RWPE2 (cell line): ENCODE measurements around the gene PLEKHH1.

Source experiments
- ATAC-seq: fragments of 200-7000 bp; cut with Tn5 transposase; 3 replicates; pipeline ENCODE4 v1.9.1; 2021; ENCODE audit warnings: low read depth
- DNase-seq: peaks from one replicate; pipeline ENCODE4 v3.0.0-alpha.2; 2020; ENCODE audit warnings: low spot score
- H3K27ac ChIP-seq: fragments of 450-650 bp; 2 replicates; pipeline ENCODE4 v1.5.1; 2017; ENCODE audit warnings: mild to moderate bottlenecking; ENCODE audit not compliant: poor library complexity, severe bottlenecking
- H3K27me3 ChIP-seq: fragments of 250-450 bp; sonication (Bioruptor Pico); 2 replicates; pipeline ENCODE4 v1.5.1; 2021; ENCODE audit warnings: mild to moderate bottlenecking, moderate library complexity; ENCODE audit not compliant: insufficient read depth, poor library complexity, severe bottlenecking
- H3K36me3 ChIP-seq: fragments of 250-450 bp; sonication (Bioruptor Pico); 2 replicates; pipeline ENCODE4 v1.5.1; 2020; ENCODE audit warnings: low read depth, mild to moderate bottlenecking, moderate library complexity
- H3K4me1 ChIP-seq: fragments of 250-450 bp; sonication (Bioruptor Pico); 2 replicates; pipeline ENCODE4 v1.5.1; 2021; ENCODE audit warnings: mild to moderate bottlenecking, moderate library complexity; ENCODE audit not compliant: insufficient read depth, poor library complexity, severe bottlenecking
- H3K4me3 ChIP-seq: fragments of 250-450 bp; sonication (Bioruptor Pico); 2 replicates; pipeline ENCODE4 v1.5.1; 2021; ENCODE audit warnings: mild to moderate bottlenecking, moderate library complexity; ENCODE audit not compliant: severe bottlenecking
- H3K9me3 ChIP-seq: fragments of 250-450 bp; sonication (Bioruptor Pico); 2 replicates; pipeline ENCODE4 v1.5.1; 2021; ENCODE audit warnings: mild to moderate bottlenecking, moderate library complexity; ENCODE audit not compliant: severe bottlenecking
- TF ChIP-seq, protein P1 (sequence below): fragments of 450-650 bp; IDR thresholded peaks from one replicate; pipeline ENCODE4 v1.5.1; 2017; ENCODE audit warnings: mild to moderate bottlenecking, moderate library complexity; ENCODE audit not compliant: poor library complexity, severe bottlenecking

PLEKHH1 gene

DNA sequence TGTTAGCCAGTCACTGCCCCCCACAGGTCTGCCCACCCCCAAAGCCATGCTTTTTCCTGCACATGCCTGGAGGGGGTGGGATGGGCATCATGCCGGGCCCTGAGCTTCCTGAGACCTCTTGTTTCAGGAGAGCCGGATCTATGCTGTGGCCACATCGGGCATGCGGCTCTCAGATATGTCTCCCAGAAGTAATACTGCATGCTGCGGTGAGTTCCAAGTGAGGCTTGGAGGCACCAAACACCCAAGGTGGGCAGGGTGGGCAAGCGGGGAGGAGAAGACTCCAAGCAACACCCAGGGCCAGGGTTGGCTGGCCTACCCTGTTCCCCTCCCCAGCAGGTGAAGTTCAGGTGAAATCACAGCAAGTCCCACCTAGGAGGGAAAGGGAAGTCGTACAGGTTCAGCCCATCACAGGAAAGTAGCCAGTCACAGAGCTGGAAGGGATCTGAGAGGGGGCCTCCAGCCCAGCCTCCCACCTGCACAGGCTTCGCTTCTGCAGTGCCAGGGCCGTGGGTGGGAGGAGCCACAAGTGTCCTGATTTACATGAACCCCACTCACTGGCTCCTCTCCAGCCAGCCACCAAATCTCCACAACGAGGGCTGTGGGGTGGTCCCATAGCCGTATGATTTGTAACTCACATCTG, 36.0 kb downstream of the PLEKHH1 start:
- Histone ChIP-seq H3K27me3 (no peaks in the 10 kb centered on the region), H3K4me1 (peaks cover 11% of the 10 kb centered on the region), H3K4me3 (no peak overlapping the region), H3K27ac (no peak overlapping the region), H3K36me3 (no peaks in the 10 kb centered on the region), H3K9me3 (no peaks in the 10 kb centered on the region)
- ATAC-seq (no peak), DNase-seq (peak; percentile 51)
- TF ChIP-seq, protein P1, sequence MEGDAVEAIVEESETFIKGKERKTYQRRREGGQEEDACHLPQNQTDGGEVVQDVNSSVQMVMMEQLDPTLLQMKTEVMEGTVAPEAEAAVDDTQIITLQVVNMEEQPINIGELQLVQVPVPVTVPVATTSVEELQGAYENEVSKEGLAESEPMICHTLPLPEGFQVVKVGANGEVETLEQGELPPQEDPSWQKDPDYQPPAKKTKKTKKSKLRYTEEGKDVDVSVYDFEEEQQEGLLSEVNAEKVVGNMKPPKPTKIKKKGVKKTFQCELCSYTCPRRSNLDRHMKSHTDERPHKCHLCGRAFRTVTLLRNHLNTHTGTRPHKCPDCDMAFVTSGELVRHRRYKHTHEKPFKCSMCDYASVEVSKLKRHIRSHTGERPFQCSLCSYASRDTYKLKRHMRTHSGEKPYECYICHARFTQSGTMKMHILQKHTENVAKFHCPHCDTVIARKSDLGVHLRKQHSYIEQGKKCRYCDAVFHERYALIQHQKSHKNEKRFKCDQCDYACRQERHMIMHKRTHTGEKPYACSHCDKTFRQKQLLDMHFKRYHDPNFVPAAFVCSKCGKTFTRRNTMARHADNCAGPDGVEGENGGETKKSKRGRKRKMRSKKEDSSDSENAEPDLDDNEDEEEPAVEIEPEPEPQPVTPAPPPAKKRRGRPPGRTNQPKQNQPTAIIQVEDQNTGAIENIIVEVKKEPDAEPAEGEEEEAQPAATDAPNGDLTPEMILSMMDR: no peak

DNA sequence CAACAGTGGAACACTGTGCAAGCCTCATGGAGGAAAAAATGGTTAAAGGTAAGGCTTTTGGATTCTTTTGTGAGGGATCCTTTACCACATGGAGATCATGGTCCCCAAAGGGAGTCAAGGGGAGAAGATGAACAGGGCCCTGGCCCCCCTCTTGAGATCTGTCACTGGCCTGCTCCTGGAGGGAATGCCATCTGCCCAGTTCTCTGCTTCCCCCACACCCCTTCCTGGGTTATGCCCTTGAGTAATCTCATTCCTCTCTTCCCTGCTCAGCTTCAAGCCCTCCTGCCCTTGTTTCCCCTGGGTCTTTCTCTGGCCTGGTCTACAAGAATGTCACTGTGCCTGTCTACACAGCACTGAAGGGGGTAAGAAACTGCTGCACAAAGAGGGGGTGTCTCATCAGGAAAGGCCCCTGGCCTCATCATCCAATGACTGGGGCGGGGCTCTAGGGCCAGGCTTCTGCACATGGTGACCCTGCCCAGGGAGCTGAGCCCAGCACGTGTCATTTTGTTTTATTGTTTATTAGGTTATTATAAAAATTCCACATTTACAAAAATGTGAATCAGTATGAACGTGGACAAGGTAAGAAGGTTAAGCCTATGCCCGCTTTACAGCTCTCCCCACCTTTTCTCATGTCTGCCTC, 36.7 kb downstream of the PLEKHH1 start:
- H3K36me3 ChIP-seq: no peaks in the 10 kb centered on the region
- H3K27ac ChIP-seq: no peak overlapping the region
- DNase-seq (peak; percentile 43), ATAC-seq (no peak)
- H3K4me1 ChIP-seq: peaks cover 11% of the 10 kb centered on the region
- no peak overlapping the region for H3K4me3 ChIP-seq
- H3K9me3 ChIP-seq: no peaks in the 10 kb centered on the region
- no peaks in the 10 kb centered on the region for H3K27me3 ChIP-seq
- TF ChIP-seq, protein P1: no peak

DNA sequence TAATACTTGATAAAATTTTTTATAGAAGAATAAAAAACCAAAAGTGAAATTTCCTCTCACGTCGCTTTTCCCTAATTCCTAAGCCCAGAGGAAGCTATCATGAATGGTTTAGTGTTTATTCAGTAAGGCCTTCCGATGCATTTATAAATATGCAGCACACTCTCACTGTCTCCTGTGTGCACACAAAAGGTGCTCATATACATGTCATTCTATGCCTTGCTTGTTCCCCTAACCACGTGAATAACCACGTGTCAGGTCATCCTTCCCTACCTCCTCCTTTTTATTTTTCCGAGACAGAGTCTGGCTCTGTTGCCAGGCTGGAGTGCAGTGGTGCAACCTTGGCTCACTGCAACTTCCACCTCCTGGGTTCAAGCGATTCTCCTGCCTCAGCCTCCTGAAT, 37.4 kb downstream of the PLEKHH1 start:
- Histone ChIP-seq H3K27me3 (no peaks in the 10 kb centered on the region), H3K4me1 (peaks cover 11% of the 10 kb centered on the region), H3K36me3 (no peaks in the 10 kb centered on the region), H3K9me3 (no peaks in the 10 kb centered on the region), H3K4me3 (no peak overlapping the region), H3K27ac (no peak overlapping the region)
- TF ChIP-seq, protein P1: no peak
- ATAC-seq (no peak), DNase-seq (no peak)

DNA sequence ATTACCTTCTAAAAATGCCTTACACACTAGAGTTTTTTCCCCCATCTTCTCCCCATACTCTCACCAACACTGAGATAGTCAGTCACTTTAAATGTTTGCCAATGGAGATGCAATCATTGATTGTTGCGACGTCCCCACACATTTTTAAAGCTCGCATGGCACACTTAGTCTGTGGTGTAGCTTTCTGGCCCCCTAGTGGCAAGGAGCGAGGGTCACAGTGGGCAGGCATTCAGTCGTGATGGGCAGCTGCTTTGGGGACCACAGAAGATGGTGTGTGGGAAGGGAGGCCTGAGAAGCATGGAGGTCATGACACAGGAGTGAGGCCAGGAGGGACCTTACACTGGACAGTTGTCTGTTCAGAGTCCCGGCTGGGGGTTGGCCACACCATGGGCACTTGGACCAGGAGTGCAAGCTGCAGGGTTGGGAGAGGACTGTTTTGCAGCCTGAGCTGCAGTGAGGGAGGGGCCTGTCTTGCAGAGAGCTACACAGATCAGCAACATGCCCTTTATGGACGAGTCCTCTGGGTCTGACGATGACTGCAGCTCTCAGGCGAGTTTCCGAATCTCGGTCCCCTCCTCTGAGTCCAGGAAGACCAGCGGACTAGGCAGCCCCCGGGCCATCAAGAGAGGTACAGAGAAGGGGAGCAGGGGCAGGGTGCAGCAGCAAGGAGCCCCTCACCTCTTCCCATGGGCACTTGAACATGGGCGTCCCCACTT, 38.3 kb downstream of the PLEKHH1 start:
- Histone ChIP-seq H3K27me3 (no peaks in the 10 kb centered on the region), H3K27ac (no peak overlapping the region), H3K4me1 (peaks cover 11% of the 10 kb centered on the region), H3K4me3 (no peak overlapping the region), H3K36me3 (no peaks in the 10 kb centered on the region; the same call in 1 of the 2 replicates), H3K9me3 (no peaks in the 10 kb centered on the region)
- DNase-seq (no peak), ATAC-seq (peak; percentile 80)
- TF ChIP-seq, protein P1: peak; percentile 98
